DMS153 treated with DMSO at 0.1 percent for 48 hours (cell line): ENCODE data around the gene ZNF701.
"Not testable (repeated sequence)": the region's sequence is repeated elsewhere in the genome, so short reads cannot be mapped to it uniquely, and the experiment has no call there.

Source experiments
- DNase-seq: peaks from one replicate; lab custom pipeline; 2025; ENCODE audit not compliant: unreplicated experiment; lab: John Stamatoyannopoulos, UW

Gene ZNF701

GRCh38 chr19:52570000-52570861 is at the start of gene ZNF701:
TSS of gene ZNF701 (plus strand) at chr19:52570287. CDS start at chr19:52574148, 3,861 bp downstream.
- DNase-seq = peak; percentile 91

DNA sequence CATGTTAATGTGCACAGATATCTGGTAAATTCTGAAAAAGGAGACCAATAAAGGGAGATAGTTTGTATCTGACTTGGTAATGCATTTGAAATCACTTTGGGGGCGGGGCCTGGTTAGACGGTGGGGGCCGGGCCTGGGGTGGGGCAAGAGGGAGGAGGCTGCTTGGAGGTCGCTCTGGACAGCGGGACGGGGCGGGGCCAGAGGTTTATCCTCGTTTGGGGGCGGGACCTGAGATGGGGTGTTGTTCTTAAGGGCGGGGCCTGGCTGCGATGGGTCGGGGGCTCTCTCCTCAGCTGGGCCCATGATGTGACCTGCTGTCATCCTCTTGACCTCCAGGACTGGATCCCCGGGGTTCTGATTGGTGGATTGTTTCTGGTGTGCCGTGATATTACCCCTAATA is 47.5 kb upstream of the ZNF701 start:
- DNase-seq = no peak

DNA sequence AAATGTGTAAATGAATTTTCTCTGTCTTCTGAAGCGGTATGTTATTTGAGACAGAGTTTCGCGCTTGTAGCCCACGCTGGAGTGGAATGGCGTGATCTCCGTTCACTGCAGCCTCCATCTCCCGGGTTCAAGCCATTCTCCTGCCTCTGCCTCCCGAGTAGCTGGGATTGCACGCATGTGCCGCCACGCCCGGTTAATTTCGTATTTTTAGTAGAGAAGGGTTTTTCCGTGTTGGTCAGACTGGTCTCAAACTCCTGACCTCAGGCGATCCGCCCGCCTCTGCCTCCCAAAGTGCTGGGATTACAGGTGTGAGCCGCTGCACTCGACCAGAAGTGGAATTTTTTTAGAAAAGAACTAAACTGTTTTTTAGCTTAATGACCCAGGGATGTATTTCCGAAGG is 46.0 kb upstream of the ZNF701 start:
- DNase-seq = no peak

- peak; percentile 85 for DNase-seq
These were observed 42.7 kb upstream of the ZNF701 start, which contains the start of gene ZNF808 for GRCh38 chr19:52527134-52527955. TSS of gene ZNF808 (plus strand) at chr19:52527668. CDS start at chr19:52543285, 15,617 bp downstream.

DNA sequence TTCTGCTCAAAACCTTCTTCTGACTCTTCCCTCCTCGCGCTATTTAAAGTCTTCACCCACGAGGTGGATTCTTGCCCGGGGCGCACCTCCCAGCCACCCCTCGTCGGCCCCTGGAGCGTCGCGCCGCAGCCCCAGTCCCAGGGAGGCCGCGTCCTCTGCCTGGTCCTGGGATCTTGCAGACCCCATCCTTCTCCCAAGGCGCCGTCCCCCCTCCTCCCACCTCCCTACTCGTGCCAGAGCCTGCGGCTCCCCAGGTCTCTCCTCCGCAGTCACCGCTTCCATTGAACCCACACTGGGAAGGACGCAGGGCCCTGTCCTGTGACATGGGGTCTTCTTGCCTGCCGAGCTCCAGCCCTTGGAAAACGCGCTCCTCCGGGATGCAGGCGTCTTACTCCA is 42.1 kb upstream of the ZNF701 start:
- no peak for DNase-seq

DNA sequence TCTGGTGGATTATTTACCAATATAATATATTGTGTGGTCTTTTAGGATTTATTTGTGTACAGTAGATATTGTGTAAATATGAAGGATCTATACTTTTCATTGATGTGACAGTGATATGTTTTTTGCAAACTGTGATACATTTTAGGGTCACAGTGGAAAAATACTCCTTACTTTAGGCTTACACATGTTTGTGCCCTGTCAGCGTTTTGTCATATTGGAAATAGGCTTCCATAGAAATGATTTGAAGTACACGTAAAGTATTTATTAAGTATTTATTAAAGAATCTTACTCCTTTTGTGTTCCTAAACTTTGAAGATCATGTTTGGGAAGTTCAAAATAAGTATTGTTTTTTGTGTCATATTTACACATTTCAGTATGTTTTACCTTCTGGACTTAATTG is 37.6 kb upstream of the ZNF701 start:
- no peak for DNase-seq

DNA sequence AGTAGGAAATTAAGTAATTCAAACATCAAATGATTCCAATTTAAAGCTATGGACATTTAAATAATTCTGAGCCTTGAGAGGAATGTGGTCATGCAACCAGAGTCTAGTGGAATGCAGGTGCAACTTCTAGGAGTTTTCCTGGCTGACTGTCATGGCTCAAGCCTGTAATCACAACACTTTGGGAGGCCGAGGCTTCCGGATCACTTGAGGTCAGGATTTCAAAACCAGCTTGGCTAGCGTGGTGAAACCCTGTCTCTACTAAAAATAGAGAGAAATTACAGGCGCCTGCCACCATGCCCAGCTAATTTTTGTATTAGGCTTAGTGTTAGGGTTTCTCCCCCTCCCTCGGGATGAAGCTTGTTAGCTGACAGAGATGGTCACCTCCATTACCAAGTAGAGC is 36.2 kb upstream of the ZNF701 start:
- DNase-seq = no peak

- not testable (repeated sequence) for DNase-seq
These were observed 34.7 kb upstream of the ZNF701 start for GRCh38 chr19:52535385-52535770.

DNA sequence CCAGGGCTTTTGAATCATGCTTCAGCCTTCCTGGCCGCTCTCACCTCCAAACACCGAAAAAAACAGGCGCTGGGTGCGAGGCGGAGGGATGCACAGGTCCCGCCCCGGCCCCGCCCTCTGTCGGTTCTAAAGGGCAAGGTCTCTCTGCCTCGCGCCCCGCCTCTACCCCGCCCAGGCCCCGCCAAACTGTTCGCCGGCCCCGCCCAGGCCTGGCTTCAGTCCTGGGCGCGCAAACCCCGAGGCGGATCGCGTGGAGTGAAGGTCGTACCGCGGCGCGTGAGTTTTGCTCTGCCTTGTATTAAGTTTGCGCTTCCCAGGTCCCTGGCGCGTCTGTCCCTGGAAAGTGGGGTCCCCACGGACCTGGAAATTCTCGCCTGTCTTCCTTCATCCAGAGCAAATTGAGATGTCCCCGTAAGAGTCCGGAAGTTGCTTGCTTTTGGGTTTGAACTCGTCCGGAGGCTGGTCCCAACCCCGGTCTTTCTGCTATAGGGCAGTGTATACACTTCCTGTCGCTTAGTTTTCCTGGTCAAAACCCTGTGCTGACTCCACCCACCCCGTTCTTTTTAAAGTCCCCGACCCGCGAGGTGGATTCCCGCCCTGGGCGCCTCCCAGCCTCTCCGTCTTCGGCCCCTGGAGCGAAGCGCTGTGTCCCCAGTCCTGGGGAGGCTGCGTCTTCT is 34.2 kb upstream of the ZNF701 start:
- no peak for DNase-seq

- DNase-seq = no peak
These were observed 33.7 kb upstream of the ZNF701 start for GRCh38 chr19:52536448-52536800.

GRCh38 chr19:52538815-52539214 is 31.3 kb upstream of the ZNF701 start:
- DNase-seq = not testable (repeated sequence)

DNA sequence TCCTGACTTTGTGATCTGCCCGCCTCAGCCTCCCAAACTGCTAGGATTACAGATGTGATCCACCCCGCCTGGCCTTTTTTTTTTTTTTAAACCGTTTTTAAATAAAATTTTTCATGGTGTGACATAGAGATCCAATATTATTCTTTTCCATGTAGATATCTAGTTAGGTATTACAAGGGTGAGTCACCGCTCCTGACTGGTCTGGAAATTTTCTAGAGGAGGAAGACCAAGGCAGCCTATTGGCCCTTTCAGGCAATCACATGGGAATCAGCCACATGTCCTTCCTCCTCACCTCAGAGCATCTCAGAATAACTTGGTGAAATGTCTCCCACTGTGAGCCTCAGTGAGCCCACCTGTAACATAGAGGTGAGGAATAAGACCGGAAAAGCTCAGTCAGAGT is 28.9 kb upstream of the ZNF701 start:
- not testable (repeated sequence) for DNase-seq

- DNase-seq = no peak
These were observed 28.5 kb upstream of the ZNF701 start for GRCh38 chr19:52541608-52542007.

GRCh38 chr19:52542541-52542940 is 27.5 kb upstream of the ZNF701 start:
- DNase-seq = not testable (repeated sequence)

- no peak for DNase-seq
These were observed 27.0 kb upstream of the ZNF701 start for GRCh38 chr19:52542984-52543664.

DNA sequence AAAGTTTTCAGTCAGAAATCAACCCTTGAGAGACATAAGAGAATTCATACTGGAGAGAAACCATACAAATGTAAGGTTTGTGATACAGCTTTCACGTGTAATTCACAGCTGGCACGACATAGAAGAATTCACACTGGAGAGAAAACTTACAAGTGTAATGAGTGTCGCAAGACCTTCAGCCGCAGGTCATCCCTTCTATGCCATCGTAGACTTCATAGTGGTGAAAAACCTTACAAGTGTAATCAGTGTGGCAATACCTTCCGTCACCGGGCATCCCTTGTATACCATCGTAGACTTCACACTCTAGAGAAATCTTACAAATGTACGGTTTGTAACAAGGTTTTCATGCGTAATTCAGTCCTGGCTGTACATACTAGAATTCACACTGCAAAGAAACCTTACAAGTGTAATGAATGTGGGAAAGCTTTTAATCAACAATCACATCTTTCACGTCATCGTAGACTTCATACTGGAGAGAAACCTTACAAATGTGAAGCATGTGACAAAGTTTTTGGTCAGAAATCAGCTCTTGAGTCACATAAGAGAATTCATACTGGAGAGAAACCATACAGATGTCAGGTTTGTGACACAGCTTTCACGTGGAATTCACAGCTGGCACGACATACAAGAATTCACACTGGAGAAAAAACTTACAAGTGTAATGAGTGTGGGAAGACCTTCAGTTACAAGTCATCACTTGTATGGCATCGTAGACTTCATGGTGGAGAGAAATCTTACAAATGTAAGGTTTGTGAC is 15.7 kb upstream of the ZNF701 start:
- DNase-seq = no peak

DNA sequence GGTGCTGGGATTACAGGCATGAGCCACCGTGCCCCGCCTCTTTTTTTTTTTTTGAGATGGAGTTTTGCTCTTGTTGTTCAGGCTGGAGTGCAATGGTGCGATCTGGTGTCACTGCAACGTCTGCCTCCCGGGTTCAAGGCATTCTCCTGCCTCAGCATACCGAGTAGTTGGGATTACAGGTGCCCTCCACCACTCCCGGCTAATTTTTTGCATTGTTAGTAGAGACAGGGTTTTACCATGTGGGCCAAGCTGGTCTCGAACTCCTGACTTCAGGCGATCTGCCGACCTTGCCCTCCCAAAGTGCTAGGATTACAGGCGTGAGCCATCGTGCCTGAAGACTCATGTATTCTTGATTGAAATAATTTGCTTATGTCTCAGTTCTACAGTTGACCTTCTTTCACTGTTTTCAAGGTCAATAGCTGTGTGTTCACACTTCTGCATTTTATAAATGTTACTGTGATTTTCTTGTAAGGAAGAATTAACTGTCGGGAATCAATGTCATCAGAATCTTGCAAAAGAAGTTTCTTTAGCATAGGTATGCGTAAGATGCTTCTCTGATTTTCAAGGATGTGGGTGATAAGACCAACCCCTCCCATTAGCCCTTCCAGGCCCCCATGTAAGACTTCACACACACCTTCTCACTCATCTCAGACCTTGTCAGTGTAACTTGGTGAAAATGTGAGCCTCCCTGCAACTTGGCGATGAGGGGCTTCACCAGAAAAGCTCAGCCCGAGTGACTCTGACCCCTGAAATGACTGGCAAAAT is 12.7 kb upstream of the ZNF701 start:
- DNase-seq = no peak

GRCh38 chr19:52558732-52559445 is 11.2 kb upstream of the ZNF701 start:
- not testable (repeated sequence) for DNase-seq

DNA sequence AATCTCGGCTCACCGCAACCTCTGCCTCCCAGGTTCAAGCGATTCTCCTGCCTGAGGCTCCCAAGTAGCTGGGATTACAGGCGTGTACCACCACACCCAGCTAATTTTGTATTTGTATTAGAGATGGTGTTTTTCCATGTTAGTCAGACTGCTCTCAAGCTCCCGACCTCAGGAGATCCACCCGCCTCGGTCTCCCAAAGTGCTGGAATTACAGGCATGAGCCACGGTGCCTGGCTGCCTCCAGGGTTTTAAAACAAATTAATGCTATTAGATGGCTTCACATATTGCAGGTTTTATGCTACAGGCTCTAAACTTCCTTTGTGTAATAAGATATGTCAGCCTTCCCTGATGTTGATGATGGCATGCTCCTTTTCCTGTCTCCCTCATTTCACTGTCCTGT is 8.5 kb upstream of the ZNF701 start:
- not testable (repeated sequence) for DNase-seq
